ENCODE data around the gene ENG. TPM values are rescaled to one million over a fixed set of nuclear protein-coding genes. Genes with fewer than 3 reads are reported as not detected.
"Not testable (repeated sequence)": the region's sequence is repeated elsewhere in the genome, so short reads cannot be mapped to it uniquely, and the experiment has no call there.

ENG gene
- 75.3 TPM for polyA plus RNA-seq (2013, experiment 1 of 2; ENCODE audit: insufficient read length)
- polyA plus RNA-seq (2013, experiment 2 of 2; ENCODE audit: insufficient read length): 78.1 TPM

DNA sequence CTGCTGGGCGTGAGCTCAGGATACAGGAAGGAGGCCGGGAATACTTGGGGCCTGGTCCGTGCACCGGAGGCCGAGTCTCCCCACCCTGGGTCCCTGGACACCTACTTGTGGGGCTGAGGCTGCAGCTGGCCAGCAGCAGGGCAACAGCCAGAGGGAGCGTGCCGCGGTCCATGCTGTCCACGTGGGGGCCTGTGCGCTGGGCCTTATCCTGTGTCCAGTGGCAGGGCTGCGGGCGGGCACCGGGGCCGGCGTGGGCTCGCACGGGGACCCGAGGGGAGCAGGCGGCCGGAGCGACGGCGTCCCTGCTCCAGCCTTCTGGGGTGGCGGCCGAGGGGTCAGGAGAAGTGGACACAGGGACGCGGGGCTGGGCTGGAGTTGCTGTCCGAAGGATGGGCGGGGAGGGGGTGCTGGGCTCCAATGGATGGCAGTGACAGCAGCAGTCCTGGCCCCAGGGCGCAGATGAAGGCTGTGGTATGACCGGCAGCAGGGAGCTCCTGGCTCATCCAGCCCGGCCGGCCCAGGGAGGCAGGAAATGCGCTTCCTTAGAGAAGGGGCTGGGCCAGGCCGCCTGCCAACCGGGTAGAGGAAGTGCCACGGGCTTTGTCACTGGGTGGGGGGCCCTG is at the start of gene ENG:
TSS of gene ENG (minus strand) at position 475 of the 623 bp plus-strand sequence. CDS start at position 172, 303 bp downstream.
- DNase-seq: peak; percentile 73

DNA sequence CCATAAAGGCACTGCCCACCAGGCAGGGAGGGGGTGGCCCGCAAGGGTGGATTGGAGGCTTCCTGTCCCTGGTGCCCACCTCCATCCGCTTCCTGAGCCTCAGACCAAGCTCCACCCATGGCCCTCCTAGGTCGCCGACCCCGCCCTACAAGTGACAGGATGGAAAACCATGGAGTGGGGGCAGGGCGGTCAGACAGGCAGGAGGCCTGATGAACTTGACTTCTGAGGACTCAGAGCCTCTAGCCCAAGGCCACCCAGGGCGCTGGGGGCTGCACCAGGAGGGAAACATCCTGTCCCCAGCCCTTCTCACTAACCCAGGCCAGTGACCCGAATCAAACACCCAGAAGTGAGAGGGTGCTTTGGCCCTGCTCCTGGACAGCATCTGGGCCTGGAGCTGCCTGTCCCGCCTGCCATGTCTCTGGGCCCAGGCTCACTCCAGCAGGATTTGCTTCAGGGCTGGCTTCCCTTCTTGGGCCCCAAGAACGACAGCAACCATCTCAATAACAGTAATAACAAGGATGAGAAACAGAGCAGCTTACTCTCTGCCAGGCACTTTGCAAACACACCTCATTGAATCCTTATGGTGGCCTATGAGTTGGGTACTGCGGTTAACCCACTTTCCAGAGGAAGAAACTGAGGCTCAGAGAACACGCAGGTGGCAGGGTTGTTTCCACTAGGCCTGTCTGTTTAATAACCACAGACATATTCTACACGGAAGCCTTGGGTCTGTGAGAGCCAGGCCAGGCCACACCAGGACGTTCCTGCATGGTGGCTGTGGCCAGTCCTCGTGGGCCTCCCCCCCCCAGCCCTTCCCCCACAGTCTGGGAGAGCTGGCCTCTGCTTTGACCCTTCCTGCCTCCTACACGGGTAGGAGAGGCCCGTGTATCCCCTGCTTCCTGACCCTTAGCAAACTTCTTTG is 49.4 kb upstream of the ENG start:
- no peak for DNase-seq

DNA sequence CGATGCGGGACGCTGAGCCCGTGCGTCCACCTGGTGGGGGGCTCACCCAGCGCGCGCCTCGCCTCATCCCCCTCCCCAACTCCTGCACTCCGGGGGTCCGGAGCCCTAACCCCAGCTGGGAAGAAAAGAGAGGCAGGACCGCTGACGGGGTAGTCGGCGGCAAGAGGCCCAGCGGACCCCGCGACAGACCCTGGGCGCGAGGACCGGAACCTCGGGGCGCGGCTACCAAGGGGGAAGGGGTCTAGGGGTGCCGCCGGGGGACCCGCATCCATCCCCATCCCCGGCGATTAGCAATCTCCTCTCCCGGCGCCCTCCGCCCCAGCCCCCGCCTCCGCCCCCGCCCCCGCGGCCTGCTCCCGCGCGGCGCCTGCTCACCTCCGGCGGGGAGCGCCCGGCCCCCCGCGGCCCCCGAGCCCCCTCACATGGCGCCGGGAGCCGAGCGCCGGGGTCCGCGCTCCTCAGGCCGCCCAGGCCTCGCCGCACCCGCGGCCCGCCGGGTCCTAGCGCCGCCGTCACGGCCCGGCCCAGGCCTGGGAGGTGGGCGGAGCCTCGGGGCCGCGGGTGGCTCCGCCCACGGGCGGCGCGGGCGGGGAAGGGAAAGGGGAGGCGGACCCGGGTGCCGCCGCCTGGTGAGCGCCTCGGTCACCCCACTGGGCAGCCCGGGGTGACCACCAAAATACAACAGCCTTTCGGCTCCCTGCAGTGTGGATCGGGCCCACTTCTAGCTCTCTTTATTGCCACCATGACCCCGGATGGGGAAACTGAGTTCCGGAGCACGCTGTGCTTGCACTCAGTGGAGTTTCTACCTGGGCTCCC is 44.9 kb upstream of the ENG start, which contains the start of gene ST6GALNAC6:
TSS of gene ST6GALNAC6 (minus strand) at position 476 of the 816 bp plus-strand sequence. CDS start 1,622 bp downstream, outside the sequence.
- peak; percentile 76 for DNase-seq

DNA sequence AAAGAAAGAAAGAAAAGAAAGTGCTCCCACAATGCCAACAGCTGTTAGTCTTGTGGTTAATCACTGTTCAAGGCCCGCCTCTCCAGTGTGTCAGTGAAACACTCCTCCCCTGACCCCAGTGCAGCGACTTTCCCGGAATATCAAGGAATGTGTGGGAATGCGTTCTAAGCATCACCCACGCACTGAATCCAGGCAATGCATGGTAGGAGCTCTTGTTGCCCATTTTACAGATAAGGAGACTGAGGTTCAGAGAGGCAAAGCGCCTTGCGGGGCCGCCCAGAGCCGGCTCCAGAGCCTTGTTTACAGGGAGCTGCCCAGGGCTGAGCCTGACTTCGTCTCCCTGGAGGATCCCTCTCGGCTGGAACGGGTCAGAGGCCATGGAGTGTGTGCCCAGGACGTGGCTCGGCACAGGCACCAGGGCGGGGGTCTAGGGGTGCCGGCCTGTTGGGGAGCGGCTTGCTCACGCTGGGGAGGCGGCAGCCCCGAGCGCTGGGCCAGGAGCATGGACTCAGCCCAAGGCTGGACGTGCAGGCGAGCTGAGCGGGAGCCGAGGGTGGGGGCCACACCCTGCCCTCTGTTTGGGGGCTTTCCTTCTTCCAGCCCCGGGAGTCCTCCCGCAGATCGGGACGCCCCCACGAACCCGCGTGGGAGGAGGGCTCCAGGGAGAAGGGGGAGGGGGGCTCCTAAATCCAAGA is 44.1 kb upstream of the ENG start:
- peak; percentile 88 for DNase-seq

DNA sequence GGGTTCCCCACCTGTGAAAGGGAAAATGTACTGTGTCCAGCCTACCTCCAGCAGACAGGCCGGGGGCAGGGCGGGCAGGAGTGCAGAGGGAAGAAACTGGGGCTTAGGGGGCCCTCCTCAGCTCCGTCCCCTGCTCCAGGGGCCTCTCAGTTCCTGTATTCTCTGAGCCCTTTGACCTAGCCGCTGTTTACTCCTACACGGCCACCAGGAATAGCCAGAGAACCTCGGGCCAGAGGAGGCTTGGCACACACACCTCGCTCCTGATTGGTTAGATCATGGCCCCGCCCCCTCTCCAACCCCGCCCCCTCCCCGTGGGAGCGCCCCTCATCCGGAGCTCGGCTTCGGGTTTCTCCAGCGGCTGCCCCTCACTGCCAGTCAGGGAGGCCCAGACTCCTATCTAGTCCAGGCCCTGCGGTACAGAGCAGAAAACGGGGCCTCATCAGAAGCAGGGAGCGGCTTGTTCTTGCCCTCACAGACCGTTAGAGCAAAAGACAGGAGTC is 42.8 kb upstream of the ENG start:
- DNase-seq: peak; percentile 78

DNA sequence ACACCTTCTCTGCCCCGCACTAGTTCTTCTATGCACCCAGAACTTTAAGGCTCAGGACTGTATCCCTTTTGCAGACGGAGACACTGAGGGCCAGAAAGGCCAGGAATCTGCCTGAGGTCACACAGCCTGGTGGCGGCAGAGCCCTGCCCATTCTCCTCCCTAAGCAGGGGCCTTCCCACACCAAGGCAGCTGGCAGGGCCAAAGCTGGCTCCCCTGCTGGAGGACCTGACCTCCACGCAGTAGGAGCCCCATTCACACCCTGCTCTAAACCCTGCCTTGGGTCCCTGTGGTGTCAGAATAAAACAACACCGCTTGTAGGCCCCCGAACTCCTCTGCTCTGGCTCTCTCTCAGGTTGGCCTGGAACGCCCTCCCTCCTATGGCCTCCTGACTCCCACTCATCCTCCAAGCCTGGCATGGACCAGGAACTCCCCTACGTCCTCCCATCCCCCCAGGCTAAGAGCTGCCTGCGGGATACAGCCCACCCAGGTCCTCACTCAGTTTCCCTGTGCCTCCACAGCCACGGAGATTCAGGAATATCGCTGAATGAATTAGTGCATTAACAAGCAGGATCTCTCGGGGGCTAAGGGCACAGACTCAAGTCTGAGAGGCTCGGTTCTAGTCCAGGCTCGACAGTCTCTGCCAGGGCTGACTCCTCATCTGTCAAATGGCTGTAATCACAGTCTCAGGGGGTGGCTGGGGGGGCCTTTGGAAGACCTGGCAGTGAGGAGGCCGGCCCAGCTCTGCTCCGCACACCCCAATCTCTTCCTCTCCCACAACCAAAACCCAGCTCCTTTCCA is 42.1 kb upstream of the ENG start:
- no peak for DNase-seq

DNA sequence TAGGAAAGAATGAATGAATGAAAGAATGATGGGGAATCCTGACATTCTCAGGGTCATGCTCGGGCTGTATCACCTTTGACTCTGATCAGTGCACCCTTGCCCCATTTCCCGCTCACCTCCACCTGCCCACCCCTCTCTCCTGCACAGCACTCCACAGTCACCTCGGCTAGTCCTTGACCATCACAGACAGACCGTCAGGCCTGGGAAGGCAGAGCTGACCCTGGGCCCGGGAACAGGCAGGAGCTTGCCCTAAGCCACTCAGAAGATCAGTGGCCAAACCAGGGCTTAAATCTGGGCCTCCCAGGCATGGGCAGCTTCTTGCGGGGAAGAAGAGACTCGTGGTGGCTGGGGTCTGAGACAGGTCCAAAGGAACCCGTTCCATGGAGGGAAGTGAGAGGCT is 41.4 kb upstream of the ENG start:
- DNase-seq: no peak

DNA sequence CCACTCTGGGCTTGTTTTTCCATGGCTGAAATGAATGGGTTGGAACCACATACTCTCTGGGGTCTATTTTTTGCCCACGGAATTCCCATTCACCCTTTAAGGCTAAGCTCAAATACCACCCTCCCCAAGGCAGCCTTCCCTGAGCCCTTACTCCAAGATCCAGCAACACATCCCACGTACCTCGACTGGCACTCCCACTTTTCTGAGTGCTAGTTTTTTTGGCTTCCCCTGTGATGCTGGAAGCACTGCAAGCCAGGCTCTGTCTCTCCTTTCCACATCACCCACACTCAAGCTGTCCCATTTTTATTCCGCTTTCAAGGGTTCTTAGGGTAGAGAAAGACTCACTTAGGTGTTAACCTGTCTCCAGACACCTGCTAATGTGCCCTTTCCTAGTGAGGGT is 38.9 kb upstream of the ENG start:
- no peak for DNase-seq

DNA sequence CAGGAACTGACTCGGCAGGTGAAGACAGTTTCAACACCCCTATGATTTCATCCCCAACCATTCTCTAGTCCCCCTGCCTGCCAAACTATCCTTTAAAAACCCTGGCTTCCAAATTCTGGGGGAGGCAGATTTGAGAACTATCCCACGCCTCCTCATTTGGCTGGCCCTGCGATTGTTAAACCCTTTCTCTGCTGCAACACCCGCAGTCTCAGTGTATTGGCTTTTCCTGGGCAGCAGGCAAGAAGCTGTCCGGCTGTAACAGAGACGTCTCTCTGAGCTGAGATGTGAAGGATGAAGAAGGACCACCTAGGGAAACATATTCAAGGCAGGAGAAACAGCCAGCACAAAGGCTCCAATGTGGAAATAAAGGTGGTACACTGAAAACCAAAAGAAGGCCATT is 38.4 kb upstream of the ENG start:
- no peak for DNase-seq

DNA sequence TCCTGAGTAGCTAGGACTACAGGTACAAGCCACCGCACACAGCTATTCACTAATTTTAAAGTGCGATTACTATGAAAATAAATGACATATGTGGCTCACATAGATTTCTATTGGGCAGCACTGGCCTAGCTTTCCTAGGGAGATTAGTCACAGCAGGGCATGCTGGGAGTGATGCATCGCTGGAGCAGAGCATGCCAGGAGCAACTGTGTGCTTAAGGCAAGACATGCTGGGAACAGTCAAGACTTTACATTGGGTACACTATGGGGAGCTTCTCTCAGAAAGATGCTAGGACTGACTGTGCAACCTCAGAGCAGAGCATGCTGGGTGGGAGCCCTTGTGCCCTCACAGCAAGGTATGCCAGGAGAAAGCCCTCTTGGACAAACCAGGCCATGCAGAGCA is 35.6 kb upstream of the ENG start:
- no peak for DNase-seq

DNA sequence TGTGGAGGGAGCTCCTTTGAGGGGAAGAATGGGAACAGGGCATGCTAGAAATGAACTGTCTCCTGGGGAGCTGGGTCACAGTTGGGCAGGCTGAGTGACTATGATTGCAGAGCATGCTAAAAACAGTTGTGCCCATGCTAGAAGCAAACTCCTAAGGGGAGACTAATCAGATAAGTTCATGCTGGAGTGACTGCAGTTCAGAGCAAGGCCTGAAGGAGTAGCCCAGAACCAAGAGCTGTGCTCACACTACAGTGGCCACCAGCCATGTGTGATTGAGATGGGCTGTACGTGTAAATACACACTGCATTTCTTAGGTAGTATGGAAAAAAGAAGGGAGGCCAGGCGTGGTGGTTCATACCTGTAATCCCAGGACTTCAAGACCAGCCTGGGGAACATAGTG is 33.3 kb upstream of the ENG start:
- no peak for DNase-seq

DNA sequence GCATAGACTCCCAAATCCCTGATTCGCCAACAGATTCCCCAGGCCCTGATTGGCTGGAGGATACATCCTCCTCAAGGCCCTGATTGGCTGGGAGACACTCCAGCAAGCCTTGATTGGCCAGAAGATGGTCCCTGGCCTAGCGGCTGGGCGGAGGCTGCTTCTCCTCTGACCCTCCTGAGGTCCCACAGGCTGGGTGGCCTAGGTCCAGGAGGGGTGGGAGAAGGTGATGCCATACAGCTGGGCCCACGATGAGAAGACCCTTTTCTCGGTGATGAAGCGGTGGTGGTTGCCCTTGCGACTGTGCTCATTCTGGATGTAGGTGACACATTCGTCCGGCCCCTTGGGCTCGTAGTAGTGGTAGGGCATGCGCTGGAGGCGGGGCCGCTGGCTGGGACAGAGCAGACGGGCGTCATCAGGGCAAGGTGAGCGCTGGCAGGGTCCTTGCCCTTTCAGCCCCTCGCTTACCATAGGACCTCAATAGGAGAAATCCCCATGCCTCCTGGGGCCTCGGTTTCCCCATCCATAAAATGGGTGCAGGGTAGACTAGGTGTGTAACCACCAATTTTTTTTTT is 32.0 kb upstream of the ENG start:
- no peak for DNase-seq

DNA sequence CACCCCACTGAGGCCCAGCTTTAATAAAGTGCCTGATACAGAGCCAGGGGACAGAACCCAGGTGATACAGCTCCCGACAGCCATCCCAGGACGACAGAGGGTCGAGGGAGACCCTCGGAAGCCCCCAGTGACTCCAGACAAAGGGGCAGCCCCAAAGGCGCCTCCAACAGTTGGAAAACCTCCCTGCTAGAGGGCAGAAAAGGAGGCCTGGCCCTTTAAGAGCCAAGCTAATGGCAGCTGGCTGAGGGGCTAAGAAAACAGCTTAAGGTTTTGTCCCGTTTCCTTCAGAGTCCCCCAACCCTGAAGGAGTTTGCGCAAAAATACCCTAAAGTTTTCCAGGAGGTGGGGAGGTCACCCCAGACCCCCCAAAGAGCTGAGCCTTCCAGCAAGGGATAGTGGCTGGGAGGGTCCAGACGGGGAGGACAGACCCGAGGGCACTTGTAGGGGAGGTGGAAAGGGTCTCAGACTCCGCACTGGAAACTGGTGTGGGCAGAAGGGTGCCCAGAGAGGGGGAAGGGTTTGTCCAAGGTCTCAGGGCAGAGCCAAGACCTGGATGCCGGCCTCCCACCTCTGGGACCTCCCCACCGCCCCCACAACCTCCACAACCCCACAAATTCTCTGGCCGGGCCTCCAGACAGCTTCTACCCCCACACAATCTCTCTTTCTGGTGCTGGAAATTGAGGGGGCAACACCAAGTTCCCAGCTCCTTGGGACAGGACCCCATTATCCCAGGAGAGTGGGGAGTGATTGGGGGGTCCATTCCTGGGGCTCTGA is 31.2 kb upstream of the ENG start:
- DNase-seq: no peak

DNA sequence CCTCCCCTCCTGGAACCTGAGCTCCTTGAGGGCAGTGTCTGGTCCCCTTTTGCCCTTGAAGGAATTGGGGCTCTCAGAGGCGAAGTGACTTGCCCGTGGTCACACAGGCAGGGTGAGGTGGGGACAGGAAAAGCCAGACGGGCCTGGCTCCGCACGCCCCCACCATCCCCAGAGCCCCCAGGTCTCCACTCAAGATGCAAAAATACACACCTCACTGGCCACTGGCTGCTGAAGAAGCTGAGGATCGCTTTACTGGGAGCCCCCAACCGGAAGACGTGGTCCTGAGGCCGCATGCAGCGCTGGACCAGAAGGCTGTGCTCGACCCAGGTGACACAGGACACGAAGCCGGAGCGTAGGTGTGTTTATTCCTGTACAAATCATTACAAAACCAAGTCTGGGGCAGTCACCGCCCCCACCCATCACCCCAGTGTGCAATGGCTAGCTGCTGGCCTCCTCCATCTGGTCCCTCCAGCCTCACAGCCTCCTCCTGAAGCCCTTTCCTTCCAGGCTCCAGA is 30.6 kb upstream of the ENG start:
- no peak for DNase-seq

DNA sequence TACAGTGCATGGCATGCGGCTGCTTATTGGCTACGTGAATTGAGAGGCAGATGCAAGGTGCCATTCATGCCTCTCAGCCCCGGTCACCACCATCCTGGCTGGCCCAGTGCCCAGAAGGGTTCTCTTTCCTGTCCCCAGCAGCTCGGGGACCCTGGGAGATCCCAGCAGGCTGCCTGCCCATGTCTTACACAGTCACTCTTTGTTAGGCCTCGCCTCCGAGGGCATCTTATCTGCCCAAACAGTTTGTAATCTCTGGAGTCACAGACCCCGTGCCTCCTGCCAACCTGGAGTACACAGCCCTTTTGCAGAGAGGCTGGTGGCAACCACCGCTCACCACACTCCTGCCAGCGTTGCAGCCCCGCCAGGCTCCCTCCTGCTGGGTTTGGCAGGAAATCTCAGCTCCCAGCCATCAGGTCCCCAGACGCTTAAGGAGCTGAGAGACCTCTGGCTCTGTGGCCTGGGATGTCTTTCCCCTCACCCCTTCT is 30.0 kb upstream of the ENG start:
- DNase-seq: no peak

DNA sequence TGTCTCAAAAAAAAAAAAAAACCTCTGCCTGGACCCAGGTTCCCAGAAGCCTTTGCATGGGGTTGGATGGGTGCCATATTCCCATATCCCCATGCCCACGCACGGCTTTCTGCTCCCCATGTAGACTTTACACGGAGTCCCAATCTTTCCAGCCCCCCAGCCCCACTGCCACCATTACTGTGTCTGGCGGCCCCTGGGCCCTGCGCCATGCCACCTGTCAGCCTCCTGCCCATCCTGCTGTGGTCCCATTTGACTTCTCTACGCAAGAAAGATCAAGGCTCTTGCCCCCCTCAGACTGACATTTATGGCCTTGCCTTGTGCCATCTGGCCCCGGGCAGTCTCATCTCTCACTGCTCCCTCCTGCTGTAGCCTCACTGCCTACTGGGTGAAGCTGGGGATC is 29.5 kb upstream of the ENG start:
- DNase-seq: no peak

DNA sequence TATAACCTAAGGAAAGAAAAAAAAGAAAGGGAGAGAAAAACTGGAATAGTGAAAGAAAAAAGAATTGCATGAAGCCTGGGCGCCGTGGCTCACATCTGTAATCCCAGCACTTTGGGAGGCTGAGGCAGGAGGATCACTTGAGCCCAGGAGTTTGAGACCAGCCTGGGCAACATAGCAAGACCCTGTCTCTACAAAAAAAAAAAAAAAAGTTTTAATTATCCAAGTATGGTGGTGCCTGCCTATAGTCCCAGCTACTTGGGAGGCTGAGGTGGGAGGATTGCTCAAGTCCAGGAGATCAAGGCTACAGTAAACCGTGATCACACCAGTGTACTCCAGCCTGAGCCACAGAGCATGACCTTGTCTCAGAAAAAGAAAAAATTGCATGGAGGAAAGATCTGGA is 27.3 kb upstream of the ENG start:
- not testable (repeated sequence) for DNase-seq

DNA sequence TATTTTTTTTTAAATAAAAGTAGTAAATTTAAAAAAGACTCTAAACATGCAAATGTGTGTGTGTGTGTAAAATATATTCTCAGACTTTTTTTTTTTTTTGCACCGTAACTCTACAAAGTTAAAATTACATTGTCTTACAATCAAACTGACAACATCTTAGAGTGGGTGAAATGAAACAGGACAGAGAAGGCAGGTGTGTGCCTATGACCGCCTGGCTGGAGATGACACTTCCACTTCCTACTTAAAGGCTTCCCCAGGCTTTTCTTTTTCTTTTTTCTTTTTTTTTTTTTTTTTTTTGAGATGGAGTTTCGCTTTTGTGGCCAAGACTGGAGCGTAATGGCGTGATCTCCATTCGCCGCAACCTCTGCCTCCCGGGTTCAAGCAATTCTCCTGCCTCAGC is 25.7 kb upstream of the ENG start:
- DNase-seq: no peak

DNA sequence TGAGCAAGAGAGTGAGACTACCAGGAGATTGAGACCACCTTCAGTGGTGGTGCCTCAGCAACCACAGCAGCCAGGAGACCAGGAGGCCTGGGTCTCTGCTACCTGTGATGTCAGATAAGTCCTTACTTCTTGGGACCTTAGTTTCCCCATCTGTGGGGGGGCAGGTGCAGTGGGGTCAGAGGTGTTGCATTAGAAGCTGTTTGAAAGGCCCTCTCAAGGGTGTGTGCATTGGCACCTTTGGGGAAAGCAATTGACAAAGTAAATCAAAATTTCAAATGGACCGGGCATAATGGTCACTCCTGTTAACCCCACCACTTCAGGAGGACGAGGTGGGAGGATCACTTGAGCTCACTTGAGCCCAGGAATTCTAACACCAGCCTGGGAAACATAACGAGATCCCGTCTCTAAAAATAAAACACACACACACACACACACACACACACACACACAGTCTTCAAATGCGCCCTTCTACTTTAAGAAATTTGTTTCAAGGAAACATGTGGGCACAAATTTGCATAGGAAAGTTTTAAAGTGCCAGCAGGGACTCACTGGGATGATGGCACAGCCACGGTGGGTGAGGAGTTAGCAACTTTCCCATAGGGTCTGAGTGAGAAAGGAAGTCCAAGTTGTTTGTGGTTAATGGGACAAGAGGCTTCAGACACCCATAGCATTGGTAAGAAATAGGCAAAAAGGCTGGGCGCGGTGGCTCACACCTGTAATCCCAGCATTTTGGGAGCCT is 24.4 kb upstream of the ENG start:
- no peak for DNase-seq
